Measurements from ENCODE around the gene COPS7A. TPM values are rescaled to one million over a fixed set of nuclear protein-coding genes. Genes with fewer than 3 reads are reported as not detected.

COPS7A gene
- polyA plus RNA-seq, 1 donor (not counting 4 experiments of a cell fraction or from before 2014, with no cell fraction given): 85.4 TPM

DNA sequence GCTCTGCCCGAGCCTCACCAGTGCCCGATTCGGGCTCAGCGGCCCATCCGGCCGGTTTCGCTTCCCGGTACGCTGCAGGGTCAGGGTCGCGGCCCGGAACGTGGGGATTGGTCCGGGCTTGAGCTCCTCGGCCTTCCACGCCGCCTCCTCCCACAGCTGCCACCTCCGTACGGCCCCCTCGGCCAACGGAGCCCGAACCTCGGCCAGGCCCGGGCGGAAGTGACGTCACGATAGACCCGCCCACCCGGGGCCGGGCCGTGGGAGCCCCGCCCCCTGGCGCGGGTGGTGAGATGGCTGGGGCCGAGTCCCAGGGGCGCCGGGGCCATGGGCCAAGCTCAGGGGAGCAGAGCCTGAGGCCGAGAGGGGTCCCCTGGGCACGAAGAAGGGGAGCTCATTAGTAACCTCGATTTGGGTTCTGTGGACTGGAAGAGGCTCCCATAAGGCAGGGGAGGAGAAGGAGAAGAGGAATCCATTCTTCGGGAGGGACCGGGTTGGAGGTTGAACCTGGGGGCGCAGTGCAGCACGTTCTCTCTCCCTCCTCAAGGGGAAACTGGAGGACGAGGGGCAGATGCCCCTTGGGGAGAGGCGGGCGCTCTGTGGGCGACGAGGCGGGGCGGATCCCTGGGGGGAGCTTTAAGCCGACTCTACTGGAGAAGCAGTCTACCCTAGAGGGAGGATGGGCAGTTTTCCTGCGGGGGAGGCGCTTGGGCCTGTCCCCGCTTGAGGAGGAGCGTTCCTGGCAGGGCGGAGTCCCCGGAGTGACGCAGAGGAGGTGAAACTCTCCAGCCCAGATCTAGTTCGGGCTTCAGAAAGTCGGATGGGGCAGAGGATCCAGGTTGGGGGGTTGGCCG lies 29.3 kb downstream of the COPS7A start, which contains the start of gene MLF2:
TSS of gene MLF2 (minus strand) at position 221 of the 851 bp plus-strand sequence. CDS start 807 bp downstream, outside the sequence.
- DNase-seq (ENCODE audit: low read depth, low spot score): peak; percentile 95
- Histone ChIP-seq H2AFZ (ENCODE audit: control insufficient read depth, low read length) (peak within 1 kb of the TSS; percentile 94), H3K4me2 (ENCODE audit: control insufficient read depth, extremely low read depth, insufficient read depth, low read depth, low read length) (peak within 1 kb of the TSS; percentile 90), H3K79me2 (ENCODE audit: control insufficient read depth, insufficient read depth, low read length) (peaks cover 31% of the 10 kb centered on the region), H3K9me1 (ENCODE audit: control insufficient read depth, extremely low read depth, insufficient read depth, low read length) (no peaks in the 10 kb centered on the region), H3K9ac (ENCODE audit: control insufficient read depth, extremely low read depth, insufficient read depth, low read length) (peak within 1 kb of the TSS; percentile 97), H3K27me3 (ENCODE audit: control insufficient read depth, extremely low read depth, insufficient read depth, low read length) (no peaks in the 10 kb centered on the region), H3K4me1 (ENCODE audit: control insufficient read depth, extremely low read depth, insufficient read depth, low read length) (peaks cover 25% of the 10 kb centered on the region), H4K20me1 (ENCODE audit: control insufficient read depth, extremely low read depth, insufficient read depth, low read length) (peaks cover 2% of the 10 kb centered on the region), H3K4me3 (ENCODE audit: control insufficient read depth in 2 of 3, extremely low read depth in 1 of 3, insufficient read depth in 2 of 3, low read depth in 1 of 3, low read length in 3 of 3) (peak within 1 kb of the TSS; percentile 93 to 94 (median 94)), H3K27ac (ENCODE audit: control insufficient read depth, insufficient read depth, low read length) (peak within 1 kb of the TSS; percentile 99), H3K36me3 (ENCODE audit: control insufficient read depth in 2 of 2, extremely low read depth in 1 of 2, insufficient read depth in 2 of 2, low read length in 2 of 2) (peaks cover 17 to 36% of the 10 kb centered on the region in 2 experiments), H3K9me3 (ENCODE audit: control insufficient read depth, low read depth, low read length) (no peaks in the 10 kb centered on the region)
- no peak for TF ChIP-seq EZH2 (IDR thresholded peaks at IDR 0.05; ENCODE audit: low read length)
- TF ChIP-seq, protein P1, sequence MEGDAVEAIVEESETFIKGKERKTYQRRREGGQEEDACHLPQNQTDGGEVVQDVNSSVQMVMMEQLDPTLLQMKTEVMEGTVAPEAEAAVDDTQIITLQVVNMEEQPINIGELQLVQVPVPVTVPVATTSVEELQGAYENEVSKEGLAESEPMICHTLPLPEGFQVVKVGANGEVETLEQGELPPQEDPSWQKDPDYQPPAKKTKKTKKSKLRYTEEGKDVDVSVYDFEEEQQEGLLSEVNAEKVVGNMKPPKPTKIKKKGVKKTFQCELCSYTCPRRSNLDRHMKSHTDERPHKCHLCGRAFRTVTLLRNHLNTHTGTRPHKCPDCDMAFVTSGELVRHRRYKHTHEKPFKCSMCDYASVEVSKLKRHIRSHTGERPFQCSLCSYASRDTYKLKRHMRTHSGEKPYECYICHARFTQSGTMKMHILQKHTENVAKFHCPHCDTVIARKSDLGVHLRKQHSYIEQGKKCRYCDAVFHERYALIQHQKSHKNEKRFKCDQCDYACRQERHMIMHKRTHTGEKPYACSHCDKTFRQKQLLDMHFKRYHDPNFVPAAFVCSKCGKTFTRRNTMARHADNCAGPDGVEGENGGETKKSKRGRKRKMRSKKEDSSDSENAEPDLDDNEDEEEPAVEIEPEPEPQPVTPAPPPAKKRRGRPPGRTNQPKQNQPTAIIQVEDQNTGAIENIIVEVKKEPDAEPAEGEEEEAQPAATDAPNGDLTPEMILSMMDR (optimal IDR thresholded peaks at IDR 0.05 in 1 of 3, IDR thresholded peaks at IDR 0.05 in 1 of 3, conservative IDR thresholded peaks at IDR 0.05 in 1 of 3; ENCODE audit: extremely low read depth in 1 of 3, insufficient read depth in 2 of 3, low read length in 3 of 3): peak in 1 of 3 experiments; percentile 89
- peak; percentile 87 for FAIRE-seq
- dilution Hi-C loops (cut with MboI; ENCODE audit: extremely low pct_ligation_motif_present, low sequenced_read_pairs): no loop called here

DNA sequence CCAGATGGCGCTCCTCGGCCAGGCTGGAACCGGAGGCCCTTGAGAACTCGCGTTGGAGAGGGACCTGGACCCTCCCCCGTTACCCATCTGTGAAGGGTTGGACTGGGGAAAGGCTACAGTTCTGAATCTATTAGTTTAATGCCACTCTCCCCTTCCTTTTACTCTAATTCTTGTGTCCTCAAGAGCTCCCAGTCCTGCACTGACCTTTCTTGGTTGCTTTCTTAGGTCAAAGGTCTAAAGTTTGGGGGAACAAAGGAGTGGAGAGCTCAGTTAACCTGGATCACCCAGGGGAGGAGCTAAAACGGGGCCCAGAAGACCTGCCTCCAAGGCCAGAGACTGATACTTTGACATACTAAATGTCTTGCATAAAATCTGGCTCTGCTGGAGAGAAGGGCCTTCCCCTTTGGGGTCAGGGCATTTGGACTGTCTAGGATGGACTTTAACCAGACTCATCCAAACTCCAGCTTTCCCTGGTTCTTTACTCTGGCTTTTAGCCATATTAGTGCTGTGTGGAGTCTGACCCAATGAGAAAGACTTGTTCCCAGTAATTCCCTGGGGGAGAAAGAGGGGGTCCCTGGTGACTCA lies 30.0 kb downstream of the COPS7A start:
- TF ChIP-seq, protein P1 (optimal IDR thresholded peaks at IDR 0.05 in 1 of 3, IDR thresholded peaks at IDR 0.05 in 1 of 3, conservative IDR thresholded peaks at IDR 0.05 in 1 of 3; ENCODE audit: extremely low read depth in 1 of 3, insufficient read depth in 2 of 3, low read length in 3 of 3): peak in 2 of 3 experiments; percentile 94 to 96
- TF ChIP-seq EZH2 (IDR thresholded peaks at IDR 0.05; ENCODE audit: low read length): no peak
- Histone ChIP-seq H3K36me3 (ENCODE audit: control insufficient read depth in 2 of 2, extremely low read depth in 1 of 2, insufficient read depth in 2 of 2, low read length in 2 of 2) (peaks cover 14 to 28% of the 10 kb centered on the region in 2 experiments), H4K20me1 (ENCODE audit: control insufficient read depth, extremely low read depth, insufficient read depth, low read length) (peaks cover 2% of the 10 kb centered on the region), H2AFZ (ENCODE audit: control insufficient read depth, low read length) (no peak overlapping the region), H3K4me3 (ENCODE audit: control insufficient read depth in 2 of 3, extremely low read depth in 1 of 3, insufficient read depth in 2 of 3, low read depth in 1 of 3, low read length in 3 of 3) (no peak overlapping the region), H3K4me1 (ENCODE audit: control insufficient read depth, extremely low read depth, insufficient read depth, low read length) (peaks cover 25% of the 10 kb centered on the region), H3K4me2 (ENCODE audit: control insufficient read depth, extremely low read depth, insufficient read depth, low read depth, low read length) (no peak overlapping the region), H3K9me3 (ENCODE audit: control insufficient read depth, low read depth, low read length) (no peaks in the 10 kb centered on the region), H3K79me2 (ENCODE audit: control insufficient read depth, insufficient read depth, low read length) (peaks cover 30% of the 10 kb centered on the region), H3K27ac (ENCODE audit: control insufficient read depth, insufficient read depth, low read length) (no peak overlapping the region), H3K9ac (ENCODE audit: control insufficient read depth, extremely low read depth, insufficient read depth, low read length) (no peak overlapping the region), H3K27me3 (ENCODE audit: control insufficient read depth, extremely low read depth, insufficient read depth, low read length) (no peaks in the 10 kb centered on the region), H3K9me1 (ENCODE audit: control insufficient read depth, extremely low read depth, insufficient read depth, low read length) (no peaks in the 10 kb centered on the region)
- FAIRE-seq (no peak), DNase-seq (ENCODE audit: low read depth, low spot score) (no peak)
- dilution Hi-C loops (cut with MboI; ENCODE audit: extremely low pct_ligation_motif_present, low sequenced_read_pairs): no loop called here

Measured in keratinocyte (primary cell).